ENCODE data around the gene GPR82. TPM values are rescaled to one million over a fixed set of nuclear protein-coding genes. Genes with fewer than 3 reads are reported as not detected.

GPR82 gene
- total and polyA plus RNA-seq, 2 of the 8 experiments (the other 6 are each of a cell fraction or from before 2014, with no cell fraction given), result not detected

- no peak for DNase-seq (ENCODE audit: low read depth in 1 of 2, low spot score in 2 of 2)
- Histone ChIP-seq H2AFZ (ENCODE audit: low read length) (no peak overlapping the region), H3K79me2 (ENCODE audit: control insufficient read depth in 1 of 2, insufficient read depth in 2 of 2, low read length in 2 of 2) (no peaks in the 10 kb centered on the region), H3K4me3 (ENCODE audit: extremely low read depth in 1 of 4, insufficient read depth in 2 of 4, low read depth in 3 of 4, low read length in 4 of 4) (no peak overlapping the region), H2BK120ac (replicated peaks; ENCODE audit: low read depth, low read length) (no peak overlapping the region), H3K14ac (ENCODE audit: insufficient read length) (no peak overlapping the region), H3K4me1 (replicated peaks in 1 of 4; ENCODE audit: control insufficient read depth in 3 of 4, insufficient read depth in 4 of 4, low read length in 3 of 4) (no peaks in the 10 kb centered on the region; a peak in 2 of 7 replicates), H3K23ac (ENCODE audit: insufficient read length) (no peak overlapping the region), H3K23me2 (ENCODE audit: low read depth, low read length) (no peaks in the 10 kb centered on the region), H3K4ac (replicated peaks; ENCODE audit: insufficient read length, low read depth, low read length) (no peak overlapping the region), H3K27me3 (replicated peaks in 1 of 4; ENCODE audit: control insufficient read depth in 3 of 4, extremely low read depth in 1 of 4, insufficient read depth in 3 of 4, low read length in 3 of 4) (no peaks in the 10 kb centered on the region), H4K20me1 (replicated peaks in 1 of 2; ENCODE audit: control insufficient read depth in 1 of 2, insufficient read depth in 2 of 2, low read length in 2 of 2) (no peaks in the 10 kb centered on the region), H4K8ac (ENCODE audit: extremely low read depth, insufficient read depth, low read length) (no peak overlapping the region), H3K4me2 (ENCODE audit: insufficient read depth in 1 of 2, low read depth in 2 of 2, low read length in 2 of 2) (no peak overlapping the region), H3K56ac (replicated peaks; ENCODE audit: insufficient read length, low read depth, low read length) (no peak overlapping the region), H2AK5ac (ENCODE audit: low read depth, low read length) (no peak overlapping the region), H2BK5ac (ENCODE audit: low read depth, low read length) (no peak overlapping the region), H3K9ac (replicated peaks in 1 of 4; ENCODE audit: extremely low read depth in 1 of 4, low read depth in 3 of 4, low read length in 3 of 4) (no peak overlapping the region), H3K79me1 (ENCODE audit: low read depth, low read length) (no peaks in the 10 kb centered on the region), H4K5ac (ENCODE audit: insufficient read length, low read depth, low read length) (no peak overlapping the region), H3K9me3 (ENCODE audit: insufficient read depth in 2 of 2, low read depth in 1 of 2, low read length in 1 of 2) (no peaks in the 10 kb centered on the region), H3K18ac (ENCODE audit: extremely low read depth, low read length) (no peak overlapping the region), H3K27ac (ENCODE audit: low read depth, low read length) (no peak overlapping the region), H2BK12ac (ENCODE audit: low read depth, low read length) (no peak overlapping the region), H3K36me3 (ENCODE audit: control insufficient read depth in 2 of 4, insufficient read depth in 4 of 4, low read length in 3 of 4) (no peaks in the 10 kb centered on the region), H2BK20ac (ENCODE audit: low read length) (no peak overlapping the region), H2BK15ac (ENCODE audit: low read length) (no peak overlapping the region), H4K91ac (replicated peaks; ENCODE audit: insufficient read length, low read length) (no peak overlapping the region)
- no peak for FAIRE-seq
- ChIA-PET CTCF (ENCODE audit: partially characterized antibody) (no interaction called here), POLR2A (ENCODE audit: partially characterized antibody) (interaction anchor here (1.5 kb wide), 1 partner anchor 9 kb away, joined by 3 read pairs; no protein-coding TSS in a partner anchor)
- WGBS, 2 experiments (ENCODE audit: extremely low coverage in 1 of 2, insufficient coverage in 1 of 2, insufficient read length in 1 of 2, insufficient replicate concordance in 2 of 2, low coverage in 1 of 2, low lambda C conversion rate in 2 of 2, missing lambda C conversion rate in 1 of 2), result 89% methylated on average over 2 of the region's 2 CpGs; no CpG with 5 or more reads in 1 of the 2 experiments
- TF ChIP-seq NRF1 (IDR thresholded peaks at IDR 0.05; ENCODE audit: low read depth, low read length), result no peak
- TF ChIP-seq, protein P1, sequence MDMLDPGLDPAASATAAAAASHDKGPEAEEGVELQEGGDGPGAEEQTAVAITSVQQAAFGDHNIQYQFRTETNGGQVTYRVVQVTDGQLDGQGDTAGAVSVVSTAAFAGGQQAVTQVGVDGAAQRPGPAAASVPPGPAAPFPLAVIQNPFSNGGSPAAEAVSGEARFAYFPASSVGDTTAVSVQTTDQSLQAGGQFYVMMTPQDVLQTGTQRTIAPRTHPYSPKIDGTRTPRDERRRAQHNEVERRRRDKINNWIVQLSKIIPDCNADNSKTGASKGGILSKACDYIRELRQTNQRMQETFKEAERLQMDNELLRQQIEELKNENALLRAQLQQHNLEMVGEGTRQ (IDR thresholded peaks at IDR 0.05; ENCODE audit: low read length), result no peak
- TF ChIP-seq HDAC6 (IDR thresholded peaks at IDR 0.05; ENCODE audit: low read depth, low read length), result no peak
- no peak for TF ChIP-seq CTCF (IDR thresholded peaks at IDR 0.05; ENCODE audit: control extremely low read depth in 1 of 3, insufficient read depth in 1 of 3, low read depth in 1 of 3, low read length in 3 of 3)
- no peak for TF ChIP-seq KDM1A (IDR thresholded peaks at IDR 0.05; ENCODE audit: borderline replicate concordance, low read length)
- no peak for TF ChIP-seq SIX5 (IDR thresholded peaks at IDR 0.05; ENCODE audit: low read depth, low read length)
- no peak for TF ChIP-seq SAP30 (IDR thresholded peaks at IDR 0.05; ENCODE audit: insufficient read depth, insufficient replicate concordance, low read length)
- no peak for TF ChIP-seq POLR2A (IDR thresholded peaks at IDR 0.05; ENCODE audit: control extremely low read depth in 1 of 2, low read depth in 2 of 2, low read length in 2 of 2)
- no peak for TF ChIP-seq POU5F1 (IDR thresholded peaks at IDR 0.05; ENCODE audit: low read depth, low read length)
- no peak for TF ChIP-seq RBBP5 (IDR thresholded peaks at IDR 0.05; ENCODE audit: borderline replicate concordance, low read depth, low read length)
- no peak for TF ChIP-seq TCF12 (IDR thresholded peaks at IDR 0.05; ENCODE audit: low read depth, low read length)
Observed at GRCh38 chrX:41730081-41730480, 6.1 kb downstream of the GPR82 start.

Measured in H1 (cell line).